WTC11 (cell line): ENCODE results near the gene JAZF1. TPM values are rescaled to one million over a fixed set of nuclear protein-coding genes. Genes with fewer than 3 reads are reported as not detected.

Experiments used
- ATAC-seq: fragments of 200-7000 bp; cut with Tn5 transposase; 2 replicates; pipeline ENCODE4 v1.10.0; 2021; ENCODE audit warnings: mild to moderate bottlenecking, moderate library complexity
- CTCF ChIA-PET: fragments of 300-600 bp; sonication (Branson Sonifier 250); formaldehyde crosslinking; loops from one replicate; lab custom pipeline; 2021; ENCODE audit warnings: antibody characterized with exemption; lab: Charles Lee
- POLR2A ChIA-PET: fragments of 350-600 bp; sonication (Branson Sonifier 250); formaldehyde crosslinking; loops from one replicate; lab custom pipeline; 2021; ENCODE audit warnings: antibody characterized with exemption; lab: Charles Lee
- DNase-seq: peaks from one replicate; pipeline ENCODE4 v3.0.0; 2021; ENCODE audit warnings: low spot score
- H3K27ac Mint-ChIP-seq: 2 replicates; pipeline ENCODE4 v1.8.0; 2021; ENCODE audit warnings: mixed read lengths
- H3K27me3 Mint-ChIP-seq: 2 replicates; pipeline ENCODE4 v1.8.0; 2021; ENCODE audit warnings: low read depth, mild to moderate bottlenecking, moderate library complexity, mixed read lengths
- H3K36me3 Mint-ChIP-seq: 2 replicates; pipeline ENCODE4 v1.8.0; 2021; ENCODE audit warnings: mixed read lengths
- H3K4me1 Mint-ChIP-seq: 2 replicates; pipeline ENCODE4 v1.8.0; 2022; ENCODE audit warnings: mixed read lengths
- H3K4me3 Mint-ChIP-seq: 2 replicates; pipeline ENCODE4 v1.8.0; 2021; ENCODE audit warnings: mild to moderate bottlenecking, moderate library complexity, mixed read lengths
- H3K9me3 Mint-ChIP-seq: 2 replicates; pipeline ENCODE4 v1.8.0; 2021; ENCODE audit warnings: mixed read lengths
- AFF4 ChIP-seq: sonication (generic); formaldehyde crosslinking; IDR thresholded peaks from 2 replicates; pipeline ENCODE4 v1.8.1; 2023; ENCODE audit warnings: mild to moderate bottlenecking, missing genetic modification reagents, borderline replicate concordance
- ARID4B ChIP-seq: sonication (generic); formaldehyde crosslinking; IDR thresholded peaks from 2 replicates; pipeline ENCODE4 v1.8.0; 2023; ENCODE audit warnings: missing genetic modification reagents, mild to moderate bottlenecking, borderline replicate concordance
- ATF1 ChIP-seq: sonication (generic); formaldehyde crosslinking; IDR thresholded peaks from 2 replicates; pipeline ENCODE4 v1.8.1; 2023; ENCODE audit warnings: mild to moderate bottlenecking, moderate library complexity, missing genetic modification reagents
- ATF2 ChIP-seq: sonication (generic); formaldehyde crosslinking; IDR thresholded peaks from 2 replicates; pipeline ENCODE4 v1.8.1; 2022; ENCODE audit warnings: low read depth, missing genetic modification reagents, borderline replicate concordance
- CBFB ChIP-seq: sonication (generic); formaldehyde crosslinking; IDR thresholded peaks from 2 replicates; pipeline ENCODE4 v1.8.1; 2022; ENCODE audit warnings: mild to moderate bottlenecking, low read depth, missing genetic modification reagents
- CDX4 ChIP-seq: fragments of 250-450 bp; sonication (Bioruptor Pico); IDR thresholded peaks from 2 replicates; pipeline ENCODE4 v1.9.0; 2021; ENCODE audit warnings: moderate library complexity, mild to moderate bottlenecking, inconsistent platforms, borderline replicate concordance
- E2F4 ChIP-seq: sonication (generic); formaldehyde crosslinking; IDR thresholded peaks from 2 replicates; pipeline ENCODE4 v1.8.1; 2022; ENCODE audit warnings: low read depth, mild to moderate bottlenecking, moderate library complexity, missing genetic modification reagents, borderline replicate concordance
- FOXJ3 ChIP-seq: sonication (generic); formaldehyde crosslinking; IDR thresholded peaks from 2 replicates; pipeline ENCODE4 v1.9.0; 2021; ENCODE audit warnings: missing genetic modification reagents, mild to moderate bottlenecking, borderline replicate concordance
- FOXK1 ChIP-seq: sonication (generic); formaldehyde crosslinking; IDR thresholded peaks from 2 replicates; pipeline ENCODE4 v1.8.0; 2022; ENCODE audit warnings: mild to moderate bottlenecking, moderate library complexity, missing genetic modification reagents
- IRF1 ChIP-seq: sonication (generic); formaldehyde crosslinking; IDR thresholded peaks from 2 replicates; pipeline ENCODE4 v1.8.0; 2023; ENCODE audit warnings: missing genetic modification reagents
- IRF2 ChIP-seq: sonication (generic); formaldehyde crosslinking; IDR thresholded peaks from 2 replicates; pipeline ENCODE4 v1.8.0; 2022; ENCODE audit warnings: low read depth, missing genetic modification reagents, borderline replicate concordance
- JAZF1 ChIP-seq: fragments of 250-450 bp; sonication (Bioruptor Pico); IDR thresholded peaks from 2 replicates; pipeline ENCODE4 v1.9.0; 2021; ENCODE audit warnings: moderate library complexity, mild to moderate bottlenecking, inconsistent platforms
- MLX ChIP-seq: sonication (generic); formaldehyde crosslinking; IDR thresholded peaks from 2 replicates; pipeline ENCODE4 v1.8.1; 2023; ENCODE audit warnings: mild to moderate bottlenecking, missing genetic modification reagents, moderate library complexity
- NR2C2 ChIP-seq: sonication (generic); formaldehyde crosslinking; IDR thresholded peaks from 2 replicates; pipeline ENCODE4 v1.8.0; 2022; ENCODE audit warnings: mild to moderate bottlenecking, missing genetic modification reagents
- ZMAT4 ChIP-seq: fragments of 250-450 bp; sonication (Bioruptor Pico); IDR thresholded peaks from 2 replicates; pipeline ENCODE4 v1.9.0; 2021; ENCODE audit warnings: mild to moderate bottlenecking
- ZNF263 ChIP-seq: sonication (generic); formaldehyde crosslinking; IDR thresholded peaks from 2 replicates; pipeline ENCODE4 v1.8.1; 2022; ENCODE audit warnings: low read depth, mild to moderate bottlenecking, moderate library complexity, missing genetic modification reagents
- ZNF512 ChIP-seq: sonication (generic); formaldehyde crosslinking; IDR thresholded peaks from 2 replicates; pipeline ENCODE4 v1.8.1; 2022; ENCODE audit warnings: missing genetic modification reagents, borderline replicate concordance
- total RNA-seq: library from RNA; stranded (reverse); gene quantifications from 3 replicates; pipeline ENCODE4 v1.2.3, GENCODE V29; 2021

Gene JAZF1
- total RNA-seq, 1 experiment from 2014 or later, result 19.0 TPM

GRCh38 chr7:28028471-28028870, 152.1 kb downstream of the JAZF1 start (continued):
- no peak for TF ChIP-seq ATF2 (CRISPR knock-in tag)

GRCh38 chr7:28026237-28026636, 154.4 kb downstream of the JAZF1 start:
- no peak for ATAC-seq
- Mint-ChIP-seq H3K27me3 (no peaks in the 10 kb centered on the region), H3K4me1 (peaks cover 2% of the 10 kb centered on the region; the same call in 1 of the 2 replicates), H3K36me3 (no peaks in the 10 kb centered on the region), H3K27ac (no peak overlapping the region), H3K4me3 (no peak overlapping the region), H3K9me3 (no peaks in the 10 kb centered on the region)
- DNase-seq, result no peak
- ChIA-PET CTCF (interaction anchor here (1.8 to 3.6 kb wide), 2 partner anchors 35 to 67 kb away, joined by 5 to 26 read pairs; no protein-coding TSS in a partner anchor), POLR2A (interaction anchor here (0.5 kb wide), 1 partner anchor 739 kb away, joined by 3 read pairs; no protein-coding TSS in a partner anchor)
- TF ChIP-seq ZNF512 (no peak), JAZF1 (no peak), AFF4 (CRISPR knock-in tag) (no peak), MLX (CRISPR knock-in tag) (no peak), CBFB (CRISPR knock-in tag) (no peak), ATF1 (CRISPR knock-in tag) (no peak), ZMAT4 (CRISPR knock-in tag) (no peak), FOXJ3 (CRISPR knock-in tag) (no peak), E2F4 (no peak), IRF1 (no peak), FOXK1 (CRISPR knock-in tag) (no peak), IRF2 (no peak), ARID4B (CRISPR knock-in tag) (no peak), CDX4 (no peak), NR2C2 (CRISPR knock-in tag) (no peak), ZNF263 (CRISPR knock-in tag) (no peak)
